Gastroesophageal sphincter (tissue), 4 donors: ENCODE data around the gene KCNH3. TPM values are rescaled to one million over a fixed set of nuclear protein-coding genes. Genes with fewer than 3 reads are reported as not detected.

Source experiments
- ATAC-seq: fragments of 150-250 bp; one replicate; pipeline ENCODE4 v1.9.1; 2016; ENCODE audit warnings: mild to moderate bottlenecking, moderate library complexity
- H3K27ac ChIP-seq, 4 donors: fragments of 200-600 bp; sonication (generic) in 3 of 4; 1 replicate in 3 of 4; 2 replicates in 1 of 4; pipeline ENCODE4 v1.5.1; 2016 to 2019
- H3K27me3 ChIP-seq: fragments of 200-600 bp; sonication (generic); one replicate; pipeline ENCODE4 v1.5.1; 2019
- H3K36me3 ChIP-seq, 2 donors: fragments of 200-600 bp; sonication (generic); one replicate each; pipeline ENCODE4 v1.5.1; 2019; ENCODE audit warnings: control low read depth in 1 of 2
- H3K4me1 ChIP-seq, 3 donors: fragments of 200-600 bp; sonication (generic); 1 replicate in 2 of 3; 2 replicates in 1 of 3; pipeline ENCODE4 v1.5.1; 2016 to 2019; ENCODE audit warnings: control low read depth in 2 of 3
- H3K4me3 ChIP-seq, 2 donors: fragments of 200-600 bp; sonication (generic); one replicate each; pipeline ENCODE4 v1.5.1; 2019; ENCODE audit warnings: mild to moderate bottlenecking in 1 of 2, moderate library complexity in 1 of 2
- H3K9me3 ChIP-seq, 3 donors: fragments of 200-600 bp; sonication (generic); one replicate each; pipeline ENCODE4 v1.5.1; 2017 to 2019; ENCODE audit warnings: control low read depth in 2 of 3
- EP300 ChIP-seq: sonication (generic); formaldehyde crosslinking; IDR thresholded peaks from one replicate; pipeline ENCODE4 v1.6.1; 2017; ENCODE audit warnings: antibody characterized with exemption, mild to moderate bottlenecking
- POLR2A ChIP-seq, 2 donors: fragments of 450-650 bp; IDR thresholded peaks; one replicate each; pipeline ENCODE4 v1.6.1; 2017; ENCODE audit warnings: antibody characterized with exemption in 2 of 2, mild to moderate bottlenecking in 2 of 2, moderate library complexity in 1 of 2
- POLR2AphosphoS5 ChIP-seq: sonication (generic); formaldehyde crosslinking; IDR thresholded peaks from one replicate; pipeline ENCODE4 v1.6.1; 2017; ENCODE audit warnings: antibody characterized with exemption
- WGBS, 2 donors: methylation state at CpG; one replicate each; pipeline ENCODE4 v1.1.5; 2018; ENCODE audit warnings: low coverage in 1 of 2; 5-methylcytosine and 5-hydroxymethylcytosine counted together
- total RNA-seq, 4 donors: library from RNA; depleted of rRNA; stranded (reverse); fragments of >200 nt; gene quantifications; one replicate each; pipeline ENCODE4 v1.1.0, GENCODE V29; 2016
- TF ChIP-seq, protein P1 (sequence below), 4 experiments: fragments of 200-600 bp in 2 of 4; fragments of 450-650 bp in 2 of 4; sonication (generic) in 1 of 4; IDR thresholded peaks; one replicate each; pipeline ENCODE4 v1.5.1; 2017 to 2019; ENCODE audit warnings: antibody characterized with exemption in 4 of 4, mild to moderate bottlenecking in 2 of 4, moderate library complexity in 2 of 4

The KCNH3 gene
- total RNA-seq, 4 donors from 2014 or later = 0.13 to 0.69 (median 0.31) TPM; not detected in 1

GRCh38 chr12:49537752-49538509, 899 bp upstream of the KCNH3 start:
- no peaks in the 10 kb centered on the region for H3K36me3 ChIP-seq
- WGBS, 2 donors = 0 to 2% methylated on average over 3 to 11 of the region's 61 CpGs
- ATAC-seq = peak; percentile 16

DNA sequence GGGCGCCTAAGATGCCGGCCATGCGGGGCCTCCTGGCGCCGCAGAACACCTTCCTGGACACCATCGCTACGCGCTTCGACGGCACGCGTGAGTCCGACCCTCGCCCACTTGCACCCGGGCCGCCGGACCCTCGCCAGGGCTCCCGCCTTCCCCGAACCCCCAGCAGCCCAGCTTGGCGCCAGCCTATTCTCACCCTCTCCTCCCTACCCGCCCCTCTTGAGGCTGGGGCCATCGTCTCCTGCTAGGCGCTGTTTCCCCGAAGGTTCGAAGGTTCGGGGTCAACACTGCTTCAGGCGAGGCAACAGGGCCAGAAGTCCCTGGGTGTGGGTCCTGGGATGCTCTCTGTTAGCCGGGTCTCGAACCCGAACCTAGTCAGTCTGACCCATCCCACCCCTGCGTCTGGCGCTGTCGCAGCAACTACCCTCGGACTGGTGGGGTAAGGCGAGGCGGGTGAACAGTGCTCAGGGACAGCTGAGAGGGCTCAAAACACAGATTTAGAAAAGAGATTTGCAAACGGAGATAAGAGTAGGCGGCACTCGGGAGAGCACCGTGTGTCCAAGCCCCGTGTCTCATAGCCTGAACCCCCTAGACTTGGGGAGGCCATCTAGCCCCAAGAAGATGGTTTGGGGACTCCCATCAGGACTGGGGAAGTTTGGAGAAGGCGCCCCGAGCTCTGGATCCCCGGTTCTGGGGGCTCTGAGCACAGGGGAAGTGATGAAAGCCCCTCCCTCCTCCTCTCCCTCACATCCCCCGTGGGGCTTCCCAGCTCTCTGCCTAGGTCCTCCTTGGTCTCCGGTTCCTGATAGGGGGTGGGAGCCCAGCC, 787 bp downstream of the KCNH3 start:
- no peak for ATAC-seq
- Histone ChIP-seq H3K36me3 (no peaks in the 10 kb centered on the region), H3K27ac (no peak overlapping the region), H3K27me3 (peaks cover 68% of the 10 kb centered on the region), H3K4me1 (peaks cover 0 to 29% (median 12%) of the 10 kb centered on the region in 3 donors), H3K4me3 (peak overlapping the region in 1 of 2 donors; percentile 56), H3K9me3 (no peaks in the 10 kb centered on the region)
- TF ChIP-seq POLR2A (IDR thresholded peaks at IDR 0.05) (no peak), POLR2AphosphoS5 (no peak), EP300 (no peak)
- TF ChIP-seq, protein P1, sequence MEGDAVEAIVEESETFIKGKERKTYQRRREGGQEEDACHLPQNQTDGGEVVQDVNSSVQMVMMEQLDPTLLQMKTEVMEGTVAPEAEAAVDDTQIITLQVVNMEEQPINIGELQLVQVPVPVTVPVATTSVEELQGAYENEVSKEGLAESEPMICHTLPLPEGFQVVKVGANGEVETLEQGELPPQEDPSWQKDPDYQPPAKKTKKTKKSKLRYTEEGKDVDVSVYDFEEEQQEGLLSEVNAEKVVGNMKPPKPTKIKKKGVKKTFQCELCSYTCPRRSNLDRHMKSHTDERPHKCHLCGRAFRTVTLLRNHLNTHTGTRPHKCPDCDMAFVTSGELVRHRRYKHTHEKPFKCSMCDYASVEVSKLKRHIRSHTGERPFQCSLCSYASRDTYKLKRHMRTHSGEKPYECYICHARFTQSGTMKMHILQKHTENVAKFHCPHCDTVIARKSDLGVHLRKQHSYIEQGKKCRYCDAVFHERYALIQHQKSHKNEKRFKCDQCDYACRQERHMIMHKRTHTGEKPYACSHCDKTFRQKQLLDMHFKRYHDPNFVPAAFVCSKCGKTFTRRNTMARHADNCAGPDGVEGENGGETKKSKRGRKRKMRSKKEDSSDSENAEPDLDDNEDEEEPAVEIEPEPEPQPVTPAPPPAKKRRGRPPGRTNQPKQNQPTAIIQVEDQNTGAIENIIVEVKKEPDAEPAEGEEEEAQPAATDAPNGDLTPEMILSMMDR (IDR thresholded peaks at IDR 0.05) = no peak
- 32 to 42% methylated on average over 3 to 10 of the region's 47 CpGs for WGBS, 2 donors

More at GRCh38 chr12:49537752-49538509, 899 bp upstream of the KCNH3 start:
- H3K27me3 ChIP-seq = peaks cover 66% of the 10 kb centered on the region
- no peak overlapping the region for H3K27ac ChIP-seq
- no peaks in the 10 kb centered on the region for H3K9me3 ChIP-seq
- H3K4me1 ChIP-seq = peaks cover 0 to 29% (median 12%) of the 10 kb centered on the region in 3 donors
- no peak for TF ChIP-seq POLR2A (IDR thresholded peaks at IDR 0.05)
- no peak for TF ChIP-seq POLR2AphosphoS5
- no peak for TF ChIP-seq EP300
- TF ChIP-seq, protein P1 (IDR thresholded peaks at IDR 0.05) = no peak
- H3K4me3 ChIP-seq = peak overlapping the region; percentile 39 to 56

DNA sequence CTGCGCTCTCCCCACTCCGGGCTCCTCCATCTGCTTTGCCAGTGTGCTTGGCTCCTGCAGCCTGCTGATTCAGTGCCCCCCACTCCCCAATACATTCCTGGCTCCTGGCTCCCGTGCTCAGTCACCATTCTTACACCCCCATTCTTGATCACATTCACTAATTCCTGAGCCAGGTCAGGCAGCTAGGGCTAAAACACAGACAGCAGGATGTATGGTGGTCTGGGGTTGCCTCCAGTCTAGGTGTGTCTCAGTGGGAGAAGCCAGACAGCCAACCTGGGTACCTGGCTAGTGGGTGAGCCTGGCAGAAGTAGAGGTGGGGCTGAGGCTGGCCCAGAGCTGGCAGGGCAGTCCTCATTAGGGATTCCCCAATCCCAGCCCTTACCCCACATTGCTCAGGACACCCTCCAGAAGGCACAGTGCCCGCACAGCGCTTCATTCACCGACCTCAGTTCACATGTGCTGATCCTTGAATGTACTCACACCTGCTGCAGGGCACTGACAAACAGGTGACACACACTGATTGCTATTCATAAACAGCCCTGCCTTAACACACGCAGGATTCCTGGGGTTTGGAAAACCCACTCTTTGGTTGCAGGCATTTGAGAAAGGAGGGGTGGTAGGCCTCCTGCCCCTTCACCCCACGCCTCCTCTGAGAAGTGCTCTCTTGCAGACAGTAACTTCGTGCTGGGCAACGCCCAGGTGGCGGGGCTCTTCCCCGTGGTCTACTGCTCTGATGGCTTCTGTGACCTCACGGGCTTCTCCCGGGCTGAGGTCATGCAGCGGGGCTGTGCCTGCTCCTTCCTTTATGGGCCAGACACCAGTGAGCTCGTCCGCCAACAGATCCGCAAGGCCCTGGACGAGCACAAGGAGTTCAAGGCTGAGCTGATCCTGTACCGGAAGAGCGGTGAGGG, 1.7 kb downstream of the KCNH3 start:
- WGBS, 2 donors = 69 to 82% methylated on average over 4 to 10 of the region's 21 CpGs

DNA sequence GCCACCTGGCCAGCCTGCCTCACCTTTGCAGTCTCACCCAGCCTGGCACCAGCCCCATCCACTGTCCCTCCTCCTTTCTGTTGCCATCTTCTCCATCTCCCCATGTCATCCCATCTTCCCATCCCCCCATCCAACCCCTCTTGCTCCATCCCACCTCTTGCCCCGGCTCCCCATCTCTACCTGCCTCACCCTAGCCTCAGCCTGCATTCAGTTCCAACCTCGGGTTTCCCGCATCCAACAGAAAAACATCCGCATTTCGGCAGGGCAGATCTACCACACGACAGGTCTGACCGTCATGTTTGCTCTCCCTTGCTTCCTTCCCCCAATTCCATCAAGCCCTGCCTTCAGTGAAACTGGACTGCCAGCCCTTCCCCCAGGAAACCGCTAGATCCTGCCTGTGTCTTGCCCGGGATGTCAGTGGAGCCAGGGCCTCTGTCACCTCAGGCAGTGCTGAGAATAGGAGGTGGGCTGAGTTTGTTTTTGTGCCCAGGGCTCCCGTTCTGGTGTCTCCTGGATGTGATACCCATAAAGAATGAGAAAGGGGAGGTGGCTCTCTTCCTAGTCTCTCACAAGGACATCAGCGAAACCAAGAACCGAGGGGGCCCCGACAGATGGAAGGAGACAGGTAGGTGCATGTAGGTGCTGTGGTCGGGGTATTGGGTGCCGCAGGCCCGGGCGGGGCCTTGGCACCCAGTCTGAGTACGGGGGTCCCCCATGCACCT, 2.5 kb downstream of the KCNH3 start:
- ATAC-seq = no peak
- Histone ChIP-seq H3K4me3 (no peak overlapping the region), H3K4me1 (peaks cover 0 to 29% (median 12%) of the 10 kb centered on the region in 3 donors), H3K27ac (no peak overlapping the region), H3K27me3 (peaks cover 61% of the 10 kb centered on the region), H3K9me3 (no peaks in the 10 kb centered on the region), H3K36me3 (no peaks in the 10 kb centered on the region)
- TF ChIP-seq POLR2AphosphoS5 (no peak), POLR2A (IDR thresholded peaks at IDR 0.05) (no peak), EP300 (no peak)
- TF ChIP-seq, protein P1 (IDR thresholded peaks at IDR 0.05) = no peak
- WGBS, 2 donors = 85 to 90% methylated on average over 4 to 16 of the region's 18 CpGs

More for the DNA sequence above, 1.7 kb downstream of the KCNH3 start:
- Histone ChIP-seq H3K4me1 (peaks cover 0 to 29% (median 12%) of the 10 kb centered on the region in 3 donors), H3K4me3 (no peak overlapping the region), H3K36me3 (no peaks in the 10 kb centered on the region), H3K27me3 (peaks cover 61% of the 10 kb centered on the region), H3K9me3 (no peaks in the 10 kb centered on the region), H3K27ac (no peak overlapping the region)
- TF ChIP-seq, protein P1 (IDR thresholded peaks at IDR 0.05) = no peak
- TF ChIP-seq POLR2AphosphoS5 (no peak), POLR2A (IDR thresholded peaks at IDR 0.05) (no peak), EP300 (no peak)
- ATAC-seq = no peak
